Activated CD8-positive, alpha-beta T cell treated with anti-CD3 and anti-CD28 coated beads, Interleukin-2, amount 10 ng/mL, durations not matched to agents 7 days and 5 days (primary cell): ENCODE data around the gene CYB5R3. TPM values are rescaled to one million over a fixed set of nuclear protein-coding genes. Genes with fewer than 3 reads are reported as not detected.

ENCODE experiments used
- ATAC-seq: fragments of 150-1000 bp; cut with Tn5 transposase; one replicate; pipeline ENCODE4 v1.10.0; 2021; ENCODE audit warnings: moderate library complexity
- CTCF ChIA-PET: fragments of 350-600 bp; sonication (Branson Sonifier 250); formaldehyde crosslinking; loops from one replicate; lab custom pipeline; 2021; ENCODE audit warnings: antibody characterized with exemption; lab: Charles Lee
- POLR2A ChIA-PET: fragments of 350-600 bp; sonication (Branson Sonifier 250); formaldehyde crosslinking; loops from one replicate; lab custom pipeline; 2021; ENCODE audit warnings: antibody characterized with exemption; lab: Charles Lee
- DNase-seq: peaks from one replicate; pipeline ENCODE4 v3.0.0-alpha.2; 2020
- H3K27ac Mint-ChIP-seq: one replicate; pipeline ENCODE4 v1.8.0; 2021; ENCODE audit warnings: mild to moderate bottlenecking, mixed read lengths
- H3K27me3 Mint-ChIP-seq: one replicate; pipeline ENCODE4 v1.8.0; 2021; ENCODE audit warnings: low read depth, mixed read lengths
- H3K36me3 Mint-ChIP-seq: one replicate; pipeline ENCODE4 v1.8.0; 2021; ENCODE audit warnings: low read depth, mixed read lengths
- H3K4me1 Mint-ChIP-seq: one replicate; pipeline ENCODE4 v1.8.0; 2021; ENCODE audit warnings: low read depth, mixed read lengths
- H3K4me3 Mint-ChIP-seq: one replicate; pipeline ENCODE4 v1.8.0; 2021; ENCODE audit warnings: mild to moderate bottlenecking, mixed read lengths
- H3K9me3 Mint-ChIP-seq: one replicate; pipeline ENCODE4 v1.8.0; 2022; ENCODE audit warnings: mixed read lengths; ENCODE audit not compliant: insufficient read depth
- total RNA-seq, 2 experiments: library from RNA; stranded (reverse); gene quantifications; one replicate each; pipeline ENCODE4 v1.2.3, GENCODE V29; 2021

CYB5R3 gene
- total RNA-seq, 2 experiments from 2014 or later: 87.7 to 91.4 TPM

GRCh38 chr22:42641801-42642413 lies 7.3 kb downstream of the CYB5R3 start:
- H3K4me1 Mint-ChIP-seq: peaks cover 22% of the 10 kb centered on the region
- DNase-seq: no peak
- H3K27me3 Mint-ChIP-seq: no peaks in the 10 kb centered on the region
- no peak overlapping the region for H3K4me3 Mint-ChIP-seq
- H3K9me3 Mint-ChIP-seq: no peaks in the 10 kb centered on the region
- CTCF ChIA-PET: interaction anchor here (2.1 kb wide), 1 partner anchor 20 kb away, joined by 11 read pairs; no protein-coding TSS in a partner anchor
- H3K36me3 Mint-ChIP-seq: peaks cover 3% of the 10 kb centered on the region
- POLR2A ChIA-PET: interaction anchor here (4.9 kb wide), 1 partner anchor 27 kb away, joined by 33 read pairs; the partner anchor contains the start of gene POLDIP3
- no peak overlapping the region for H3K27ac Mint-ChIP-seq
- no peak for ATAC-seq

- Mint-ChIP-seq H3K27me3 (no peaks in the 10 kb centered on the region), H3K4me1 (peaks cover 14% of the 10 kb centered on the region), H3K4me3 (no peak overlapping the region), H3K27ac (no peak overlapping the region), H3K9me3 (no peaks in the 10 kb centered on the region), H3K36me3 (peaks cover 4% of the 10 kb centered on the region)
- ChIA-PET CTCF (interaction anchor here (1.0 kb wide), 1 partner anchor 19 kb away, joined by 3 read pairs; no protein-coding TSS in a partner anchor), POLR2A (no interaction called here)
- DNase-seq (no peak), ATAC-seq (peak; percentile 40)
Measured at GRCh38 chr22:42639541-42640241, 9.5 kb downstream of the CYB5R3 start.

GRCh38 chr22:42637555-42637954 lies 11.6 kb downstream of the CYB5R3 start:
- peaks cover 4% of the 10 kb centered on the region for H3K36me3 Mint-ChIP-seq
- H3K27me3 Mint-ChIP-seq: no peaks in the 10 kb centered on the region
- no peak for DNase-seq
- H3K27ac Mint-ChIP-seq: no peak overlapping the region
- ATAC-seq: no peak
- ChIA-PET POLR2A (interaction anchor here (1.0 to 1.1 kb wide), 2 partner anchors 11 to 23 kb away, joined by 3 to 6 read pairs; partner anchors contain the start of gene POLDIP3), CTCF (no interaction called here)
- H3K9me3 Mint-ChIP-seq: no peaks in the 10 kb centered on the region
- peaks cover 9% of the 10 kb centered on the region for H3K4me1 Mint-ChIP-seq
- H3K4me3 Mint-ChIP-seq: no peak overlapping the region

GRCh38 chr22:42636506-42636905 lies 12.7 kb downstream of the CYB5R3 start:
- Mint-ChIP-seq H3K27me3 (no peaks in the 10 kb centered on the region), H3K4me3 (no peak overlapping the region), H3K36me3 (peaks cover 7% of the 10 kb centered on the region), H3K27ac (no peak overlapping the region), H3K4me1 (peaks cover 9% of the 10 kb centered on the region), H3K9me3 (no peaks in the 10 kb centered on the region)
- POLR2A ChIA-PET: interaction anchor here (1.0 to 1.1 kb wide), 2 partner anchors 12 to 22 kb away, joined by 3 to 6 read pairs; partner anchors contain the start of gene POLDIP3
- CTCF ChIA-PET: no interaction called here
- ATAC-seq (no peak), DNase-seq (no peak)

GRCh38 chr22:42635531-42635930 lies 13.7 kb downstream of the CYB5R3 start:
- Mint-ChIP-seq H3K4me3 (no peak overlapping the region), H3K27ac (peak overlapping the region; percentile 6), H3K27me3 (no peaks in the 10 kb centered on the region), H3K4me1 (peaks cover 7% of the 10 kb centered on the region), H3K9me3 (no peaks in the 10 kb centered on the region), H3K36me3 (peaks cover 7% of the 10 kb centered on the region)
- POLR2A ChIA-PET: interaction anchor here (1.3 kb wide), 1 partner anchor 21 kb away, joined by 3 read pairs; the partner anchor contains the start of gene POLDIP3
- ATAC-seq (no peak), DNase-seq (no peak)
- CTCF ChIA-PET: interaction anchor here (1.0 kb wide), 1 partner anchor 14 kb away, joined by 3 read pairs; no protein-coding TSS in a partner anchor

- Mint-ChIP-seq H3K9me3 (no peaks in the 10 kb centered on the region), H3K27me3 (no peaks in the 10 kb centered on the region), H3K4me1 (no peaks in the 10 kb centered on the region), H3K27ac (no peak overlapping the region), H3K4me3 (no peak overlapping the region), H3K36me3 (peaks cover 12% of the 10 kb centered on the region)
- ATAC-seq: no peak
- CTCF ChIA-PET: no interaction called here
- POLR2A ChIA-PET: interaction anchor here (0.9 kb wide), 1 partner anchor 14 kb away, joined by 4 read pairs; no protein-coding TSS in a partner anchor
- DNase-seq: no peak
Measured at GRCh38 chr22:42633013-42633412, 16.2 kb downstream of the CYB5R3 start.

GRCh38 chr22:42632096-42632495 lies 17.1 kb downstream of the CYB5R3 start:
- CTCF ChIA-PET: no interaction called here
- DNase-seq (no peak), ATAC-seq (no peak)
- H3K27me3 Mint-ChIP-seq: no peaks in the 10 kb centered on the region
- H3K9me3 Mint-ChIP-seq: no peaks in the 10 kb centered on the region
- peaks cover 12% of the 10 kb centered on the region for H3K36me3 Mint-ChIP-seq
- no peak overlapping the region for H3K4me3 Mint-ChIP-seq
- H3K27ac Mint-ChIP-seq: no peak overlapping the region
- POLR2A ChIA-PET: interaction anchor here (2.0 kb wide), 1 partner anchor 17 kb away, joined by 8 read pairs; the partner anchor contains the start of gene POLDIP3
- no peaks in the 10 kb centered on the region for H3K4me1 Mint-ChIP-seq

- H3K9me3 Mint-ChIP-seq: no peaks in the 10 kb centered on the region
- H3K27me3 Mint-ChIP-seq: no peaks in the 10 kb centered on the region
- no peaks in the 10 kb centered on the region for H3K4me1 Mint-ChIP-seq
- CTCF ChIA-PET: no interaction called here
- H3K4me3 Mint-ChIP-seq: no peak overlapping the region
- no peak for DNase-seq
- ATAC-seq: no peak
- H3K36me3 Mint-ChIP-seq: peaks cover 17% of the 10 kb centered on the region
- H3K27ac Mint-ChIP-seq: no peak overlapping the region
- POLR2A ChIA-PET: interaction anchor here (2.0 kb wide), 1 partner anchor 16 kb away, joined by 8 read pairs; the partner anchor contains the start of gene POLDIP3
Measured at GRCh38 chr22:42630901-42631602, 18.1 kb downstream of the CYB5R3 start.

GRCh38 chr22:42630211-42630610 lies 19.0 kb downstream of the CYB5R3 start:
- ChIA-PET CTCF (no interaction called here), POLR2A (interaction anchor here (0.9 kb wide), 1 partner anchor 15 kb away, joined by 3 read pairs; no protein-coding TSS in a partner anchor)
- DNase-seq: no peak
- peak overlapping the region; percentile 55 for H3K27ac Mint-ChIP-seq
- peaks cover 17% of the 10 kb centered on the region for H3K36me3 Mint-ChIP-seq
- no peak for ATAC-seq
- H3K4me3 Mint-ChIP-seq: no peak overlapping the region
- no peaks in the 10 kb centered on the region for H3K9me3 Mint-ChIP-seq
- H3K4me1 Mint-ChIP-seq: no peaks in the 10 kb centered on the region
- H3K27me3 Mint-ChIP-seq: no peaks in the 10 kb centered on the region

- H3K27ac Mint-ChIP-seq: no peak overlapping the region
- ChIA-PET POLR2A (interaction anchor here (6.0 kb wide), 1 partner anchor 13 kb away, joined by 37 read pairs; the partner anchor contains the start of gene POLDIP3), CTCF (no interaction called here)
- DNase-seq: no peak
- no peak for ATAC-seq
- no peak overlapping the region for H3K4me3 Mint-ChIP-seq
- peaks cover 17% of the 10 kb centered on the region for H3K36me3 Mint-ChIP-seq
- H3K9me3 Mint-ChIP-seq: no peaks in the 10 kb centered on the region
- H3K27me3 Mint-ChIP-seq: no peaks in the 10 kb centered on the region
- no peaks in the 10 kb centered on the region for H3K4me1 Mint-ChIP-seq
Measured at GRCh38 chr22:42627981-42628380, 21.2 kb downstream of the CYB5R3 start.

- H3K9me3 Mint-ChIP-seq: no peaks in the 10 kb centered on the region
- H3K4me1 Mint-ChIP-seq: no peaks in the 10 kb centered on the region
- no peak for ATAC-seq
- H3K4me3 Mint-ChIP-seq: no peak overlapping the region
- POLR2A ChIA-PET: interaction anchor here (6.0 kb wide), 1 partner anchor 12 kb away, joined by 37 read pairs; the partner anchor contains the start of gene POLDIP3
- peaks cover 14% of the 10 kb centered on the region for H3K36me3 Mint-ChIP-seq
- DNase-seq: no peak
- H3K27ac Mint-ChIP-seq: no peak overlapping the region
- no peaks in the 10 kb centered on the region for H3K27me3 Mint-ChIP-seq
- CTCF ChIA-PET: no interaction called here
Measured at GRCh38 chr22:42626951-42627625, 22.1 kb downstream of the CYB5R3 start.
